Adrenal gland (tissue), 5 donors: ENCODE results near the gene LRIG2.
"Not testable (repeated sequence)": the region's sequence is repeated elsewhere in the genome, so short reads cannot be mapped to it uniquely, and the experiment has no call there.

Experiments
- POLR2A ChIP-seq, 2 donors: fragments of 450-650 bp; IDR thresholded peaks; one replicate each; pipeline ENCODE4 v1.6.1; 2017; ENCODE audit warnings: antibody characterized with exemption in 2 of 2, mild to moderate bottlenecking in 2 of 2, moderate library complexity in 1 of 2
- TF ChIP-seq, protein P1 (sequence below), 6 experiments: fragments of 450-650 bp in 4 of 6; fragments of 200-600 bp in 2 of 6; sonication (generic) in 1 of 6; IDR thresholded peaks; 1 replicate in 5 of 6; 2 replicates in 1 of 6; pipeline versions ENCODE4 v1.5.1 to v1.8.0; 2016 to 2021; ENCODE audit warnings: antibody characterized with exemption in 6 of 6, mild to moderate bottlenecking in 2 of 6, moderate library complexity in 1 of 6
- donor health status: DM: no; HTN: no; CAD: no.

DNA sequence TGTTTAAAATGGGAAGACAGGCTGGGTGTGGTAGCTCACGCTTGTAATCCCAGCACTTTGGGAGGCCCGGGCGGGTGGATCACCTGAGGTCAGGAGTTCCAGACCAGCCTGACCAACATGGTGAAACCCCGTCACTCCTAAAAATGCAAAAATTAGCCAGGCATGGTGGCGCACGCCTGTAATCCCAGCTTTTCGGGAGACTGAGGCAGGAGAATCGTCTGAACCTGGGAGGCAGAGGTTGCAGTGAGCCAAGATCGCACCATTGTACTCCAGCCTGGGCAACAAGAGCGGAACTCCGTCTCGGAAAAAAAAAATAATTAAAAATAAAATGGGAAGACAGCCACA lies 29.9 kb upstream of the LRIG2 start:
- not testable (repeated sequence) for TF ChIP-seq POLR2A (IDR thresholded peaks at IDR 0.05)
- TF ChIP-seq, protein P1, sequence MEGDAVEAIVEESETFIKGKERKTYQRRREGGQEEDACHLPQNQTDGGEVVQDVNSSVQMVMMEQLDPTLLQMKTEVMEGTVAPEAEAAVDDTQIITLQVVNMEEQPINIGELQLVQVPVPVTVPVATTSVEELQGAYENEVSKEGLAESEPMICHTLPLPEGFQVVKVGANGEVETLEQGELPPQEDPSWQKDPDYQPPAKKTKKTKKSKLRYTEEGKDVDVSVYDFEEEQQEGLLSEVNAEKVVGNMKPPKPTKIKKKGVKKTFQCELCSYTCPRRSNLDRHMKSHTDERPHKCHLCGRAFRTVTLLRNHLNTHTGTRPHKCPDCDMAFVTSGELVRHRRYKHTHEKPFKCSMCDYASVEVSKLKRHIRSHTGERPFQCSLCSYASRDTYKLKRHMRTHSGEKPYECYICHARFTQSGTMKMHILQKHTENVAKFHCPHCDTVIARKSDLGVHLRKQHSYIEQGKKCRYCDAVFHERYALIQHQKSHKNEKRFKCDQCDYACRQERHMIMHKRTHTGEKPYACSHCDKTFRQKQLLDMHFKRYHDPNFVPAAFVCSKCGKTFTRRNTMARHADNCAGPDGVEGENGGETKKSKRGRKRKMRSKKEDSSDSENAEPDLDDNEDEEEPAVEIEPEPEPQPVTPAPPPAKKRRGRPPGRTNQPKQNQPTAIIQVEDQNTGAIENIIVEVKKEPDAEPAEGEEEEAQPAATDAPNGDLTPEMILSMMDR (IDR thresholded peaks at IDR 0.05) = not testable (repeated sequence)
